Uterus (tissue), 4 donors: ENCODE results near the gene PCNX1. TPM values are rescaled to one million over a fixed set of nuclear protein-coding genes. Genes with fewer than 3 reads are reported as not detected.
A peak's percentile ranks its signal among the peaks of the same experiment; 100 is the strongest.

Experiments
- DNase-seq, 2 donors: peaks; one replicate each; pipeline ENCODE4 v3.0.0-alpha.2; 2019 to 2020
- H3K27ac ChIP-seq, 2 donors: fragments of 200-600 bp; sonication (generic); 1 replicate in 1 of 2; 2 replicates in 1 of 2; pipeline ENCODE4 v1.5.1; 2016 to 2018
- H3K27me3 ChIP-seq, 2 donors: fragments of 200-600 bp; sonication (generic); one replicate each; pipeline ENCODE4 v1.5.1; 2018 to 2019; ENCODE audit warnings: control low read depth in 1 of 2
- H3K36me3 ChIP-seq, 2 donors: fragments of 200-600 bp; sonication (generic); one replicate each; pipeline ENCODE4 v1.5.1; 2019; ENCODE audit warnings: control low read depth in 1 of 2
- H3K4me1 ChIP-seq, 2 donors: fragments of 200-600 bp; sonication (generic); one replicate each; pipeline ENCODE4 v1.5.1; 2018 to 2019; ENCODE audit warnings: control low read depth in 1 of 2
- H3K4me3 ChIP-seq, 2 donors: fragments of 200-600 bp; sonication (generic); 1 replicate in 1 of 2; 2 replicates in 1 of 2; pipeline ENCODE4 v1.5.1; 2018 to 2019; ENCODE audit warnings: mild to moderate bottlenecking in 1 of 2
- H3K9me3 ChIP-seq, 2 donors: fragments of 200-600 bp; sonication (generic); one replicate each; pipeline ENCODE4 v1.5.1; 2019; ENCODE audit warnings: control low read depth in 1 of 2
- POLR2A ChIP-seq, 2 donors: fragments of 450-650 bp; IDR thresholded peaks; one replicate each; pipeline ENCODE4 v1.6.1; 2016; ENCODE audit warnings: antibody characterized with exemption in 2 of 2, mild to moderate bottlenecking in 1 of 2, moderate library complexity in 1 of 2
- intact Hi-C: fragments of 100-400 bp; cut with DNase I; formaldehyde crosslinking; loops from one replicate; pipeline ENCODE4 v1.15.1; 2023; ENCODE audit warnings: low total_unique reads
- total RNA-seq, 4 donors: library from RNA; depleted of rRNA in 3 of 4; stranded (reverse); fragments of >200 nt in 3 of 4; gene quantifications; one replicate each; pipeline versions ENCODE4 v1.1.0 to v1.2.4, GENCODE V29; 2014 to 2023
- TF ChIP-seq, protein P1 (sequence below), 4 experiments: fragments of 200-600 bp in 2 of 4; fragments of 450-650 bp in 2 of 4; sonication (generic) in 2 of 4; IDR thresholded peaks; one replicate each; pipeline ENCODE4 v1.5.1; 2016 to 2019; ENCODE audit warnings: antibody characterized with exemption in 4 of 4, mild to moderate bottlenecking in 2 of 4, moderate library complexity in 1 of 4
- donor health status: DM: yes; HTN: yes; CAD: no.

PCNX1 gene
- total RNA-seq, 4 donors from 2014 or later: 34.6 to 112 (median 90.3) TPM

- H3K4me3 ChIP-seq: no peak overlapping the region
- intact Hi-C loops: no loop called here
- no peaks in the 10 kb centered on the region for H3K4me1 ChIP-seq
- H3K27me3 ChIP-seq: no peaks in the 10 kb centered on the region
- no peaks in the 10 kb centered on the region for H3K36me3 ChIP-seq
- no peak for DNase-seq
- H3K27ac ChIP-seq: no peak overlapping the region
- H3K9me3 ChIP-seq: peaks cover 0 to 7% of the 10 kb centered on the region in 2 donors
- no peak for TF ChIP-seq POLR2A (IDR thresholded peaks at IDR 0.05)
- TF ChIP-seq, protein P1, sequence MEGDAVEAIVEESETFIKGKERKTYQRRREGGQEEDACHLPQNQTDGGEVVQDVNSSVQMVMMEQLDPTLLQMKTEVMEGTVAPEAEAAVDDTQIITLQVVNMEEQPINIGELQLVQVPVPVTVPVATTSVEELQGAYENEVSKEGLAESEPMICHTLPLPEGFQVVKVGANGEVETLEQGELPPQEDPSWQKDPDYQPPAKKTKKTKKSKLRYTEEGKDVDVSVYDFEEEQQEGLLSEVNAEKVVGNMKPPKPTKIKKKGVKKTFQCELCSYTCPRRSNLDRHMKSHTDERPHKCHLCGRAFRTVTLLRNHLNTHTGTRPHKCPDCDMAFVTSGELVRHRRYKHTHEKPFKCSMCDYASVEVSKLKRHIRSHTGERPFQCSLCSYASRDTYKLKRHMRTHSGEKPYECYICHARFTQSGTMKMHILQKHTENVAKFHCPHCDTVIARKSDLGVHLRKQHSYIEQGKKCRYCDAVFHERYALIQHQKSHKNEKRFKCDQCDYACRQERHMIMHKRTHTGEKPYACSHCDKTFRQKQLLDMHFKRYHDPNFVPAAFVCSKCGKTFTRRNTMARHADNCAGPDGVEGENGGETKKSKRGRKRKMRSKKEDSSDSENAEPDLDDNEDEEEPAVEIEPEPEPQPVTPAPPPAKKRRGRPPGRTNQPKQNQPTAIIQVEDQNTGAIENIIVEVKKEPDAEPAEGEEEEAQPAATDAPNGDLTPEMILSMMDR (IDR thresholded peaks at IDR 0.05): no peak
These were observed 36.6 kb downstream of the PCNX1 start for GRCh38 chr14:70943838-70944237.

DNA sequence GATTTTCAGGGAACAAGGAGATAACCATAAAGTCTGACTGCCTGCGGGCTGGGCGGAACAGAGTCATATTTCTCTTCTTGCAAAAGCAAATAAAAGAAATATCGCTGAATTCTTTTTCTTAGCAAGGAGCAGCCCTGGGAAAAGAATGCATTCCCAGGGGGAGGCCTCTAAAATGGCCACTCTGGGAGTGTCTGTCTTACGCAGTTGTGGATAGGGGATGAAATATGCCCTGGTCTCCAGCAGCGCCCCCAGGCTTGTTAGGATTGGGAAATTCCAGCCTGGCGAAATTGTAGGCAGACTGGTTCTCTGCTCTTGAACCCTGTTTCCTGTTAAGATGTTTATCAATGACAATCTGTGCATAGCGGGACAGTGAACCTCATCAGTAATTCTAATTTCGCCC, 40.5 kb downstream of the PCNX1 start:
- Histone ChIP-seq H3K9me3 (peaks cover 0 to 7% of the 10 kb centered on the region in 2 donors), H3K36me3 (no peaks in the 10 kb centered on the region), H3K4me3 (no peak overlapping the region), H3K27me3 (no peaks in the 10 kb centered on the region), H3K27ac (no peak overlapping the region), H3K4me1 (no peaks in the 10 kb centered on the region)
- no peak for TF ChIP-seq POLR2A (IDR thresholded peaks at IDR 0.05)
- TF ChIP-seq, protein P1 (IDR thresholded peaks at IDR 0.05): no peak
- no peak for DNase-seq
- intact Hi-C loops: no loop called here

DNA sequence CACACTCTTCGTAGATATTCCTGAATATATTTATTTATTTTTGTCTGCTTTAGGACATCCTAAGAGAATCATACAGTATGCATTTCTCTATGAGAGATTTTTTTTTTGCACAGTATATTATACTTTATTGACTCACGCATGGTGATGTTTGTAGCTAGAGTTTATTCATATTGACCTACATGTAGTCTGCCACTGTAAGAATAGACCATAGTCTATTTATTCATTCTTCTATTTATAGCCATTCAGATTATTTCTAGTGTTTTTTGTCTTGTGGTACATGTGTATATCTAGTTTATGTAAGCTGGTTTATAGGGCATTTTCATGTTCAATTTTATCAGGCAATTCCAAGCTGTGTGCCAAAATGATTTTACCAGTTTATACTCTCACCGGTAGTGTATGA, 45.2 kb downstream of the PCNX1 start:
- DNase-seq: no peak
- no peak for TF ChIP-seq POLR2A (IDR thresholded peaks at IDR 0.05)
- TF ChIP-seq, protein P1 (IDR thresholded peaks at IDR 0.05): no peak
- H3K4me3 ChIP-seq: no peak overlapping the region
- no peaks in the 10 kb centered on the region for H3K4me1 ChIP-seq
- H3K27me3 ChIP-seq: no peaks in the 10 kb centered on the region
- H3K27ac ChIP-seq: no peak overlapping the region
- intact Hi-C loops: no loop called here
- peaks cover 0 to 5% of the 10 kb centered on the region in 2 donors for H3K9me3 ChIP-seq
- no peaks in the 10 kb centered on the region for H3K36me3 ChIP-seq

DNA sequence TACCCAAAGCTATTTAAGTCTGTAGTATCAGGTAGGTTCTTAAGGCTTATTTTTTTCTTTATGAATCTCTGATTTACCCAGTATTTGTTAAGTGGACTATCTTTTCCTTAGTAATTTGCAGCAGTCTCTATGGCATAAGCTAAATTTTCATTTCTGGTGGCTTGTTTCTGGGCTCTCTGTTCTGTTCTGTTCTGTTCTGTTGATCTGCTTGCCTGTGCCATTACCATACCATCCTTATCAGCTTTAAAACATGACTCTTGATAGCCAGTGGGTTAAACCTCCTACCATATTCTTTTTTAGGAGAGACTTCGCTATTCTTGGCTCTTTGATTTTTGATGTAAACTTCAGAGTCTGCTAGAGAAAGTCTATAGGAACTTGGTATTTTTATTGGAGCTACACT, 46.8 kb downstream of the PCNX1 start:
- intact Hi-C loops: no loop called here
- no peak overlapping the region for H3K4me3 ChIP-seq
- no peaks in the 10 kb centered on the region for H3K36me3 ChIP-seq
- no peaks in the 10 kb centered on the region for H3K27me3 ChIP-seq
- H3K9me3 ChIP-seq: no peaks in the 10 kb centered on the region
- H3K4me1 ChIP-seq: no peaks in the 10 kb centered on the region
- TF ChIP-seq, protein P1 (IDR thresholded peaks at IDR 0.05): no peak
- TF ChIP-seq POLR2A (IDR thresholded peaks at IDR 0.05): no peak
- H3K27ac ChIP-seq: no peak overlapping the region
- no peak for DNase-seq

- Histone ChIP-seq H3K36me3 (no peaks in the 10 kb centered on the region), H3K4me1 (no peaks in the 10 kb centered on the region), H3K4me3 (no peak overlapping the region), H3K27ac (no peak overlapping the region), H3K27me3 (no peaks in the 10 kb centered on the region), H3K9me3 (no peaks in the 10 kb centered on the region)
- no peak for TF ChIP-seq POLR2A (IDR thresholded peaks at IDR 0.05)
- TF ChIP-seq, protein P1 (IDR thresholded peaks at IDR 0.05): peak in 3 of 4 experiments; percentile 22 to 24 (median 22)
- DNase-seq: no peak
- intact Hi-C loops: no loop called here
These were observed 48.6 kb downstream of the PCNX1 start for GRCh38 chr14:70955543-70956480.
